ENCODE results near the gene MFN2. TPM values are rescaled to one million over a fixed set of nuclear protein-coding genes. Genes with fewer than 3 reads are reported as not detected.

MFN2 gene
- total and polyA plus RNA-seq, 9 of the 15 experiments (the other 6 are each of a cell fraction or from before 2014, with no cell fraction given) = 10.5 to 158 (median 87.1) TPM

- TF ChIP-seq, protein P1, sequence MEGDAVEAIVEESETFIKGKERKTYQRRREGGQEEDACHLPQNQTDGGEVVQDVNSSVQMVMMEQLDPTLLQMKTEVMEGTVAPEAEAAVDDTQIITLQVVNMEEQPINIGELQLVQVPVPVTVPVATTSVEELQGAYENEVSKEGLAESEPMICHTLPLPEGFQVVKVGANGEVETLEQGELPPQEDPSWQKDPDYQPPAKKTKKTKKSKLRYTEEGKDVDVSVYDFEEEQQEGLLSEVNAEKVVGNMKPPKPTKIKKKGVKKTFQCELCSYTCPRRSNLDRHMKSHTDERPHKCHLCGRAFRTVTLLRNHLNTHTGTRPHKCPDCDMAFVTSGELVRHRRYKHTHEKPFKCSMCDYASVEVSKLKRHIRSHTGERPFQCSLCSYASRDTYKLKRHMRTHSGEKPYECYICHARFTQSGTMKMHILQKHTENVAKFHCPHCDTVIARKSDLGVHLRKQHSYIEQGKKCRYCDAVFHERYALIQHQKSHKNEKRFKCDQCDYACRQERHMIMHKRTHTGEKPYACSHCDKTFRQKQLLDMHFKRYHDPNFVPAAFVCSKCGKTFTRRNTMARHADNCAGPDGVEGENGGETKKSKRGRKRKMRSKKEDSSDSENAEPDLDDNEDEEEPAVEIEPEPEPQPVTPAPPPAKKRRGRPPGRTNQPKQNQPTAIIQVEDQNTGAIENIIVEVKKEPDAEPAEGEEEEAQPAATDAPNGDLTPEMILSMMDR (IDR thresholded peaks at IDR 0.05 in 2 of 3, conservative IDR thresholded peaks at IDR 0.05 in 1 of 3; ENCODE audit: insufficient read depth in 2 of 3, low read depth in 1 of 3, low read length in 3 of 3) = peak; percentile 17 to 36 (median 28); a peak in 2 of 6 replicates
These were observed 72.9 kb downstream of the MFN2 start (continued) for GRCh38 chr1:12052997-12053686.

- FAIRE-seq = no peak
- Histone ChIP-seq H3K27ac (ENCODE audit: extremely low read depth, low read depth, low read length) (no peak overlapping the region), H3K9me1 (ENCODE audit: control insufficient read depth, insufficient read depth, low read length) (no peaks in the 10 kb centered on the region), H3K4me2 (ENCODE audit: insufficient read depth, low read length) (no peak overlapping the region), H3K36me3 (ENCODE audit: control insufficient read depth, insufficient read depth, low read length) (no peaks in the 10 kb centered on the region), H3K79me2 (ENCODE audit: control insufficient read depth, insufficient read depth, low read length) (no peaks in the 10 kb centered on the region), H3K27me3 (ENCODE audit: control insufficient read depth in 2 of 2, insufficient read depth in 2 of 2, low read length in 2 of 2) (no peaks in the 10 kb centered on the region), H3K9ac (ENCODE audit: insufficient read depth in 1 of 2, low read depth in 2 of 2, low read length in 2 of 2) (peak overlapping the region in 1 of 2 experiments; percentile 80; a peak in 2 of 4 replicates), H3K9me3 (replicated peaks; ENCODE audit: control insufficient read depth, insufficient read depth, low read depth, low read length) (0 out of 2 replicates have a peak, but pooled peaks cover 3% of the 10 kb centered on the region), H3K4me1 (replicated peaks in 1 of 2; ENCODE audit: control insufficient read depth in 2 of 2, insufficient read depth in 2 of 2, low read length in 2 of 2) (peaks cover 27 to 42% of the 10 kb centered on the region in 2 experiments), H3K4me3 (no peak overlapping the region), H4K20me1 (replicated peaks; ENCODE audit: control insufficient read depth, insufficient read depth, low read length) (no peaks in the 10 kb centered on the region), H2AFZ (ENCODE audit: low read depth, low read length) (no peak overlapping the region)
- in situ Hi-C loops (cut with MboI) = no loop called here
- no peak; the same call in 2 of the 3 replicates for ATAC-seq
- BruUV-seq (replicated peaks) = no TSS peak
- WGBS (ENCODE audit: insufficient coverage, low coverage, missing lambda C conversion rate) = 62% methylated on average over 13 of the region's 13 CpGs
- TF ChIP-seq KDM1A (IDR thresholded peaks at IDR 0.05) = peak in 1 of 2 experiments; percentile 90; a peak in 2 of 4 replicates
- TF ChIP-seq EHMT2 (IDR thresholded peaks at IDR 0.05) = no peak
- intact Hi-C loops (cut with micrococcal nuclease) = no loop called here
- DNase-seq (ENCODE audit: extremely low read depth in 1 of 4, low spot score in 3 of 4) = no peak
- ChIA-PET CTCF (ENCODE audit: low intra/inter-chr PET ratio) (no interaction called here), POLR2A (interaction anchor here (0.6 to 8.3 kb wide), 3 partner anchors 22 to 145 kb away, joined by 3 to 67 read pairs (median 5); no protein-coding TSS in a partner anchor)
These were observed 73.7 kb downstream of the MFN2 start for GRCh38 chr1:12053752-12054548.
